HL-60 (cell line): ENCODE results near the gene MYBL2.
A peak's percentile ranks its signal among the peaks of the same experiment; 100 is the strongest.

Experiments used
- DNase-seq, 2 experiments: peaks; one replicate each; pipeline ENCODE4 v3.0.0-alpha.2; 2010 to 2020; ENCODE audit warnings: low read depth in 1 of 2, low spot score in 1 of 2
- H3K27ac ChIP-seq: fragments of 250-450 bp; sonication (Bioruptor Pico); replicated peaks from 2 replicates; pipeline ENCODE4 v1.5.1; 2020; ENCODE audit warnings: mild to moderate bottlenecking, moderate library complexity
- H3K27me3 ChIP-seq: fragments of 250-450 bp; sonication (Bioruptor Pico); 2 replicates; pipeline ENCODE4 v1.5.1; 2021; ENCODE audit warnings: mild to moderate bottlenecking, moderate library complexity; ENCODE audit not compliant: insufficient read depth, poor library complexity, severe bottlenecking
- H3K4me3 ChIP-seq: replicated peaks from 2 replicates; pipeline ENCODE4 v1.5.1; 2011; ENCODE audit warnings: mild to moderate bottlenecking, control low read depth, low read length; ENCODE audit not compliant: insufficient read depth
- CTCF ChIP-seq: IDR thresholded peaks from one replicate; pipeline ENCODE4 v1.5.1; 2011; ENCODE audit warnings: low read length, control low read depth, inconsistent platforms; ENCODE audit not compliant: insufficient read depth
- GABPA ChIP-seq: IDR thresholded peaks from 2 replicates; pipeline ENCODE4 v1.6.1; 2012; ENCODE audit warnings: low read depth
- POLR2AphosphoS5 ChIP-seq: IDR thresholded peaks from 2 replicates; pipeline ENCODE4 v1.6.1; 2012; ENCODE audit warnings: low read depth
- REST ChIP-seq: IDR thresholded peaks from 2 replicates; pipeline ENCODE4 v1.6.1; 2012; ENCODE audit warnings: low read depth; ENCODE audit not compliant: insufficient replicate concordance
- SPI1 ChIP-seq: IDR thresholded peaks from 2 replicates; pipeline ENCODE4 v1.6.1; 2012; ENCODE audit warnings: low read depth, mild to moderate bottlenecking, borderline replicate concordance

MYBL2 gene

GRCh38 chr20:43752051-43752360 lies 85.1 kb downstream of the MYBL2 start:
- Histone ChIP-seq H3K4me3 (no peak overlapping the region), H3K27ac (peak overlapping the region; percentile 63), H3K27me3 (no peaks in the 10 kb centered on the region)
- TF ChIP-seq GABPA (no peak), REST (no peak), CTCF (no peak), SPI1 (no peak), POLR2AphosphoS5 (no peak)
- no peak for DNase-seq

DNA sequence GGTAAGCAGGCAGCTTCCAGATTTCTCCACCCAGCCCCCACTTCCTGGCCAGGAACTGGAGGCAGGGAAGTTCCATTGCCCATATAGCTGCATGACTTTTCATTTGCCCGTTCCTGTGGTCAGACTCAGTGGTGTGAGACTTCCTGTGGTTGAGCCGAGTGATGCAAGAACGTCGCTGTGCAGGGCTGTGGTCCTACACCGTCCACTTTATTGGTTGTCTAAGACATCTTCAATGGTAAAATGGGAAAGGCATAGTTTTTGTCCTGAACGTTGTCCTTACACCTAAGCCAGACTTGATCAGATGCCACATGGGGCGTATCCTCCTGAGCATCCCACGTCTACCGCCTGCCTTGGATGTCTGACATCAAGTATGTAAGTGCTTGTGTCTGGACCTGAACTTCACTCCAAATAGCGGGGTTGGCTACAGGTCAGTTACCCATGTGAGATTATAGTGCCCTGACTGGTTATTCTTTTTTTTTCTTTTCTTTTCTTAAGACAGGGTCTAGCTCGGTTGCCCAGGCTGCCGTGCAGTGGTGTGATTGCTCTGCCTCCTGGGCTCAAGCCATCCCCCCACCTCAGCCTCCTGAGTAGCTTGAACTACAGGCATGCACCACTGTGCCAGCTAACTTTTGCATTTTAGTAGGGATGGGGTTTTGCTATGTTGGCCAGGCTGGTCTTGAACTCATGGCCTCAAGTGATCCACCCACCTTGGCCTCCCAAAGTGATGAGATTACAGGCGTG lies 85.8 kb downstream of the MYBL2 start:
- peak; percentile 95 to 99 for DNase-seq
- H3K4me3 ChIP-seq, result no peak overlapping the region
- H3K27ac ChIP-seq, result peak overlapping the region; percentile 63
- H3K27me3 ChIP-seq, result no peaks in the 10 kb centered on the region
- TF ChIP-seq SPI1 (peak; percentile 75), POLR2AphosphoS5 (peak; percentile 97), REST (no peak), GABPA (no peak), CTCF (no peak)

GRCh38 chr20:43755390-43755789 lies 88.5 kb downstream of the MYBL2 start:
- no peak for DNase-seq
- TF ChIP-seq SPI1, result no peak
- TF ChIP-seq CTCF, result no peak
- TF ChIP-seq GABPA, result no peak
- TF ChIP-seq REST, result no peak
- no peak overlapping the region for H3K27ac ChIP-seq

More at GRCh38 chr20:43755390-43755789, 88.5 kb downstream of the MYBL2 start:
- H3K27me3 ChIP-seq, result no peaks in the 10 kb centered on the region
- H3K4me3 ChIP-seq, result no peak overlapping the region
